ENCODE results near the gene SLC18A3.

DNA sequence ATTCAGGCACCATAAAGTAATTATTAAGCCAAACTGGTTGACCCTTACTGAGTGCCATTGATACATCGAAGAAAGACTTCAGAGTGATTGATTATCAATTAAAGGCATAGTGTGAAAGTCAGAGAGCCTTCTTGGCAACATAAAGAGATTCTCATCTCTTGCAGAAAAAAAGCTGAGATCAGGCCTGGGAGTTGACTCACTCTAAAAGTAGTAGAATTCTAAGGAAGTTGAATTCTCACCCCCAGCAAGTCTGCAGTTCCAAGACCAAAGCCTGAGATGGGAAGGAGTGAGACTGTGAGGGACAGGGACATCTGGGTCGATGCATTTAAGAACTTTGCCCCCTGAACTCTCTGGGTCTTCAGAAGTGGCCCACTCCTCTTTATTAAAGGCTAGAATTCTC, 49.6 kb upstream of the SLC18A3 start:
- TF ChIP-seq, protein P1, sequence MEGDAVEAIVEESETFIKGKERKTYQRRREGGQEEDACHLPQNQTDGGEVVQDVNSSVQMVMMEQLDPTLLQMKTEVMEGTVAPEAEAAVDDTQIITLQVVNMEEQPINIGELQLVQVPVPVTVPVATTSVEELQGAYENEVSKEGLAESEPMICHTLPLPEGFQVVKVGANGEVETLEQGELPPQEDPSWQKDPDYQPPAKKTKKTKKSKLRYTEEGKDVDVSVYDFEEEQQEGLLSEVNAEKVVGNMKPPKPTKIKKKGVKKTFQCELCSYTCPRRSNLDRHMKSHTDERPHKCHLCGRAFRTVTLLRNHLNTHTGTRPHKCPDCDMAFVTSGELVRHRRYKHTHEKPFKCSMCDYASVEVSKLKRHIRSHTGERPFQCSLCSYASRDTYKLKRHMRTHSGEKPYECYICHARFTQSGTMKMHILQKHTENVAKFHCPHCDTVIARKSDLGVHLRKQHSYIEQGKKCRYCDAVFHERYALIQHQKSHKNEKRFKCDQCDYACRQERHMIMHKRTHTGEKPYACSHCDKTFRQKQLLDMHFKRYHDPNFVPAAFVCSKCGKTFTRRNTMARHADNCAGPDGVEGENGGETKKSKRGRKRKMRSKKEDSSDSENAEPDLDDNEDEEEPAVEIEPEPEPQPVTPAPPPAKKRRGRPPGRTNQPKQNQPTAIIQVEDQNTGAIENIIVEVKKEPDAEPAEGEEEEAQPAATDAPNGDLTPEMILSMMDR (IDR thresholded peaks at IDR 0.05; ENCODE audit: poor library complexity), result no peak
- TF ChIP-seq EZH2 (IDR thresholded peaks at IDR 0.05; ENCODE audit: borderline replicate concordance) (no peak), EZH2phosphoT487 (IDR thresholded peaks at IDR 0.05; ENCODE audit: low read depth, severe bottlenecking, unreplicated experiment) (no peak)
